ENCODE results near the gene THAP3.
"Not testable (repeated sequence)": the region's sequence is repeated elsewhere in the genome, so short reads cannot be mapped to it uniquely, and the experiment has no call there.

THAP3 gene

GRCh38 chr1:6635161-6635909 lies 10.7 kb downstream of the THAP3 start:
- no peak for DNase-seq (ENCODE audit: low read depth)

DNA sequence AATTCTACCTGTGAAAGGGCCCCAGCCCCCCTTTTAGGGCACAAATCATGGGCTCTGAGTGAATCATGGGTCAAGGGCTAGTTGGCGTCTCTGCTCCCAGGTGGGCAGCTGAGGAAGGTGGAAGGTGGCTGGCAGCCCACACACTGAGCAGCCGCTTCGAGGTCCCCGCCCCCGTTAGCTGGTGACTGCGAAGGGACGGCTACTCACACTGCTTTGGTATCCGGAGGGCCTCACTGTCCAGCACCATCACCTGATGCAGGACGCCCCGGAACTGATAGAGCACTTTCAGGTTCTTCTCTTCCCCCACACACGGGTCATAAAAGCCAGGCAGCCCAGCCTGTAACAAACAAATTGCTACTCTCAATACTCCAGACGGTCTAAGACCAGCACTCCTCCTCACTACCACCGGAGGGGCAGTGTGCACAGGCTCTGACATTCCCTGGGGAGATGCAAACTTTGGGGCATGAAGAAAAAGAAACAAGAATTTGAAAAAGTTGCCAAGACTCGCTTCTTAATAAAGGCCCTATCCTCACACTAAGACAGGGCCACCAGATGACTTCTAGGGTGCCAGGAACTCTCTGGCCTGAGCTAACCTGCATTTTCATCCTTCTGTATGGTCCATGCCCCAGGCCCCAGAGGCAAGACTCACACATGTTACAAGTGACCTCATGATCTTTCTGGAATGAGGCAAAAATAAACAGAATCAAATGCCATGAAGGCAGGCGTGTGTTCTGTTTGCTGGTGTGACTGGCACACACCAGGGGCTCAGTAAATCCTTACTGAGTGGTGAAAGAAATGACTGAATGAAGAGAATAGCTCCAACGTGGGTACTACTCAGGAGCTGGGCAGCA lies 11.5 kb downstream of the THAP3 start:
- no peak for DNase-seq (ENCODE audit: low read depth)

DNA sequence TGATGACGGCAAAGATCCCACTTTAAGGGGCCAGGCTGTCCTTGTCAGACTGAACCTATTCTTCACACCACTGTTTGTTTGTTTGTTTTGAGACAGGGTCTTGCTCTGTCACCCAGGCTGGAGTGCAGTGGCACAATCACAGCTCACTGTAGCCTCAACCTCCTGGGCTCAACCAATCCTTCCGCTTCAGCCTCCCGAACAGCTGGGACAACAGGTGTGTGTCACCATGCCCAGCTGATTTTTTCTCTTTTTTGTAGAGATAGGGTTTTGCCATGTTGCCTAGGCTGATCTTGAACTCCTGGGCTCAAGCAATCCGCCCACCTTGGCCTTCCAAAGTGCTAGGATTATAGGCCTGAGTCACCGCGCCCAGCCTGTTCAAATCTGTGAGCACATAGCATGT lies 12.1 kb downstream of the THAP3 start:
- not testable (repeated sequence) for DNase-seq (ENCODE audit: low read depth)

GRCh38 chr1:6637770-6638169 lies 13.1 kb downstream of the THAP3 start:
- no peak for DNase-seq (ENCODE audit: low read depth)

- no peak for DNase-seq (ENCODE audit: low read depth)
These were observed 13.6 kb downstream of the THAP3 start for GRCh38 chr1:6638226-6638625.

- DNase-seq (ENCODE audit: low read depth) = not testable (repeated sequence)
These were observed 16.2 kb downstream of the THAP3 start for GRCh38 chr1:6640867-6641266.

- no peak for DNase-seq (ENCODE audit: low read depth)
These were observed 20.4 kb downstream of the THAP3 start for GRCh38 chr1:6645018-6645417.

DNA sequence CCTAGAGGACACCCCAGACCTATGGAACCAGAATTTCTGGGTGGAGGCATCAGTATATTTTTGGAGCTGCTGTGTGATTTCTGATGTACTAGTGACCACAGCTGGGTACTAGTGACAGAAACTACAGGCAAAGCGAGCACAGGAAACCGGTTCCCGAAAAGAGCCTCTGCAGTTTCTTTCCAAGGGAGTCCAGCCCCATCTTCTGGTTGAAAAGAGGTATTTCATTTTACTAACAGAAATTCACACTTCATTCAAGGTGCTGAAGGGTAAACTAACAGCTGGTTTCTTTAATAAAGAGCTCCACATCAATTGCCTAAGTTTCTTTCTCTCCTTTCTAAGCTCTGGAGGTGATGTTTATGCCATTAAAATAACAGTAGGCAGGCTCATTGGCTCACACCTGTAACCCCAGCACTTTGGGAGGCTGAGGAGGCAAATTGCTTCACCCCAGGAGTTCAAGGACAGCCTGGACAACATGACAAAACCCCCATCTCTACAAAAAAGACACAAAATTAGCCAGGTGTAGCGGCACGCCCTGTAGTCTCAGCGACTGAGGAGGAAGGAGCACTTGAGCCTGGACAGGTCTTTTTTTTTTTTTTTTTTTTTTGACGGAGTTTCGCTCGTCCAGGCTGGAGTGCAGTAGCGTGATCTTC lies 22.0 kb downstream of the THAP3 start:
- no peak for DNase-seq (ENCODE audit: low read depth)

DNA sequence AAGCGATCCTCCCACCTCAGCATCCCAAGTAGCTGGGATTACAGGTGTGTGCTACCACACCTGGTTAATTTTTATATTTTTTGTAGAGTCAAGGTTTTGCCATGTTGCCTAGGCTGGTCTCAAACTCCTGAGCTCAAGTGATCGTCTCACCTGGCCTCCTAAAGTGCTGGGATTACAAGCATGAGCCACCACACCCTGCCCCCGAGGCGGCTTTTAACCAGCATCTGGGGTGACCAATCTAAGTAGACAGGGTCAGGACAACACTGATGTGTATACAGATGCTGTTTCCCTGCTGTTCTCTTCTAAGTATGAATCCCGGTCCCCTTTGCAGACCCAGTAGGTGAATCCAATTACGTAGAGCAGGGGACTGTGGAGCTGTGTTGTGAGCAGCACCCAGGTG lies 23.9 kb downstream of the THAP3 start:
- DNase-seq (ENCODE audit: low read depth) = no peak

GRCh38 chr1:6651909-6652308 lies 27.2 kb downstream of the THAP3 start:
- no peak for DNase-seq (ENCODE audit: low read depth)

GRCh38 chr1:6652986-6653385 lies 28.3 kb downstream of the THAP3 start:
- DNase-seq (ENCODE audit: low read depth) = no peak

DNA sequence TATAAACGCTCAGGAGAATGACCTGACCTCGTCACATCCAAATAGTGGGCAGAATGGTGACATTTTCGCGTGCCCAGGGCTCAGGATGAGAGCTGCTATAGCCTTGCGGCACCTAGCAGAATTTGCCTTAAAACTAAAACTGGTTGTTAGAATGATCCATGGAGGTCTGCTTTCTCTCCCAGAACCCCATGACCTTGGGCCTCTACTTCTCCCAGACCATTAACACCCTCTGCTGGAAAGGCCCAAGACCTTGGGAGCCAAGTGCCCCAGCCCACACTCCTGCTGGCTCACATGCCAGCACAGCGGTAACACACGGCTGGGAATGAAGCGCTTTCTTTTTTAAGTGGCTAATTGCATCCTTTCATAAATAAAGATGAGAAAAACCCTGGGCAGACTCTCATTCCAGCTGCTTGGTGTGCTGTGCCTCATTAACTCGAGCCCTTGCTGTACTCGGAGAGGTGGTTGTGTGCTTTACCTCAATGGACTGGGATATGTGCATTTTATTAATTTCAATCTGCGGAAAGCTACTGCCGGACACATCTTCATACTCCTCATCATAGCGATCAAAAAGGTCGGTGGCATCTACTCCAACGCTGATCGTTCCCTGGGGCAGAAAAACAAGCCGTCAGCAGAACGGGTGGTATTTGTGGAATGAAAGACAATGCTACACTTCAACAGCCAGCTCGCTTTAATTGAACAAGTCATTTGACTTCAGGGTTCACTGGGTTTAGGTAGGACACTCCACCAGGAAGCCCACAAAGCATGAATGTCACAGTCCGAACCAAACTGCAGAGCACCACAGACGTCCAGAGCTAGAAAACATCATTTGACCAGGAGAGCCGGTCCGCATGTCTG lies 29.0 kb downstream of the THAP3 start:
- no peak for DNase-seq (ENCODE audit: low read depth)

- no peak for DNase-seq (ENCODE audit: low read depth)
These were observed 32.5 kb downstream of the THAP3 start for GRCh38 chr1:6657138-6657537.

DNA sequence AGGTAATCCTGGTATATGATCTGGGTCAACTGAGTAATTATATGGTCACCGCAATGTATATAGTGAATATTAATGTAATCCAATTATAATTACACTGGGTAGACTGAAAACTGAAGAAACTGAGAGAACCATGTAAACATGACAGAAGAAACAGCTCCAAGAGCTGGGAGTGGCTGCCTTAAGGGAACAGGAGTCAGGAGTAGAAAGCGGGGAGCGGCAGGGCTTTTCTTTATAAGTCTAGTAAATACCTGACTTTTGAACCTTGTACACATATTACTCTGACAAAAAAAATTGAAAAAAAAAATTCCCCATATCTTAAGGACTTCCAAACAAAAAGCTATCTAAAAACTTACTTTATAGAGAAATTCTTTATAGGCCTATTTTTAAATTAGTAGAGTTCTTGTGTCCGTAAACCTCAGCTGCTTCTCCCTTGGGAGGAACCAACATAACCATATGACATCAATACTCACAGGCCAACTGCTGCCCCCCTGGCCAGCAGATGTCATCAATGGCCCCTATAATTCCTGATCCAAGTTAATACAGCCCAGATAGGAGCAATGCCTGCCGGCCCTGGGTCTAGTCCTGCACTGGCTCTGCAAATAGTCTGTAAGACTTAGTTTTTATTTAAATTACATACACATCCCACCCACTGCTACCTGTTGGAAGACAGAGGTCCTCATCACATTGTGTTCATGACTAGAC lies 33.8 kb downstream of the THAP3 start:
- no peak for DNase-seq (ENCODE audit: low read depth)

- no peak for DNase-seq (ENCODE audit: low read depth)
These were observed 35.9 kb downstream of the THAP3 start for GRCh38 chr1:6660415-6661049.

DNA sequence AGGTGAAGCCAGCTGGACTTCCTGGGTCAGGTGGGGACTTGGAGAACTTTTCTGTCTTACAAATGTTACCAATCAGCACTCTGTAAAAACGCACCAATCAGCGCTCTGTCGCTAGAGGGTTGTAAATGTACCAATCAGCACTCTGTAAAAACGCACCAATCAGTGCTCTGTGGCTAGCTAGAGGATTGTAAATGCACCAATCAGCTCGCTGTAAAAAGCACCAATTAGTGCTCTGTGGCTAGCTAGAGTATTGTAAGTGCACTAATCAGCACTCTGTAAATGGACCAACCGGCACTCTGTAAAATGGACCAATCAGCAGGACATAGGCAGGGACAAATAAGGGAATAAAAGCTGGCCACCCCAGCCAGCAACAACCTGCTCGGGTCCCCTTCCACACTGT lies 37.8 kb downstream of the THAP3 start:
- not testable (repeated sequence) for DNase-seq (ENCODE audit: low read depth)

GRCh38 chr1:6666696-6667095 lies 42.0 kb downstream of the THAP3 start:
- no peak for DNase-seq (ENCODE audit: low read depth)

GRCh38 chr1:6667139-6667538 lies 42.5 kb downstream of the THAP3 start:
- no peak for DNase-seq (ENCODE audit: low read depth)

DNA sequence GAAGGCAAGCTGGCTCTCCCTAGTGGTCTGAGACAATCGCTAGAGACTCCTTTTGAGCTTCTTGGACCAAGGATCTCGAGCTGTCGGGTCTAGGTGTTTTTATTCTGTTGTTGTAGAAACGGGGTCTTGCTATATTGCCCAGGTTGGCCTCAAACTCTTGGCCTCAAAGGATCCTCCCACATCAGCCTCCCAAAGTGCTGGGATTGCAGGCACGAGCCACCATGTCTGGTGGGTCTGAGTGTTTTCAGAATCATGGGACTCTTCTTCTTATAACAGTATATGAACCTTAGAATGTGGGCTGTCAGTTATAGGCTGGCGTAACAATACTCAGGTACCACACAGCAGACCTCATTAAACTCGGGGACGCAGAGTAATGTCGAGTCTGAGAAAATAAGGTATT lies 43.8 kb downstream of the THAP3 start:
- DNase-seq (ENCODE audit: low read depth) = no peak

- no peak for DNase-seq (ENCODE audit: low read depth)
These were observed 47.9 kb downstream of the THAP3 start for GRCh38 chr1:6672558-6672957.

Measured in activated T-cell treated with anti-CD3 and anti-CD28 coated beads for 1 hour (primary cell).